CD4-positive, alpha-beta T cell treated with Interferon gamma for 1 hour (primary cell): Measurements from ENCODE around the gene ITPR3.

Source experiments
- DNase-seq: peaks from one replicate; pipeline ENCODE4 v3.0.0-alpha.2; 2020

The ITPR3 gene

GRCh38 chr6:33689148-33689494, 68.0 kb downstream of the ITPR3 start:
- no peak for DNase-seq

DNA sequence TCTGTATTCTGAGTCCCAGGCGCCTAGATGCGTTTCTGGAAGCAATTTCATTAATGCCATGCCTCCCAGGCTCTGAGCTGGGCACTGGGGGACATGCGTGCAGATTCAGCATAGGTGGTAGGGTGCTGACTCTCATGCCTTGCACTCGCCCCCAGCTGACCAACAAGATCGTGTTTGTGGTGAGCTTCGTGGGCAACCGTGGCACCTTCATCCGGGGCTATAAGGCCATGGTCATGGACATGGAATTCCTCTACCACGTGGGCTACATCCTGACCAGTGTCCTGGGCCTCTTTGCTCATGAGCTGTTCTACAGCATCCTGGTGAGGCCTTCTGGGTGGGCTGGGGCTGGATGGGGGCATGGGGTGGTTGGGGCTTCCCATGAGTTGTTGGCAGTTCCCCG, 68.8 kb downstream of the ITPR3 start:
- no peak for DNase-seq

- DNase-seq = no peak
Observed at GRCh38 chr6:33690766-33691165, 69.6 kb downstream of the ITPR3 start.

- DNase-seq = no peak
Observed at GRCh38 chr6:33691456-33692077, 70.4 kb downstream of the ITPR3 start.

DNA sequence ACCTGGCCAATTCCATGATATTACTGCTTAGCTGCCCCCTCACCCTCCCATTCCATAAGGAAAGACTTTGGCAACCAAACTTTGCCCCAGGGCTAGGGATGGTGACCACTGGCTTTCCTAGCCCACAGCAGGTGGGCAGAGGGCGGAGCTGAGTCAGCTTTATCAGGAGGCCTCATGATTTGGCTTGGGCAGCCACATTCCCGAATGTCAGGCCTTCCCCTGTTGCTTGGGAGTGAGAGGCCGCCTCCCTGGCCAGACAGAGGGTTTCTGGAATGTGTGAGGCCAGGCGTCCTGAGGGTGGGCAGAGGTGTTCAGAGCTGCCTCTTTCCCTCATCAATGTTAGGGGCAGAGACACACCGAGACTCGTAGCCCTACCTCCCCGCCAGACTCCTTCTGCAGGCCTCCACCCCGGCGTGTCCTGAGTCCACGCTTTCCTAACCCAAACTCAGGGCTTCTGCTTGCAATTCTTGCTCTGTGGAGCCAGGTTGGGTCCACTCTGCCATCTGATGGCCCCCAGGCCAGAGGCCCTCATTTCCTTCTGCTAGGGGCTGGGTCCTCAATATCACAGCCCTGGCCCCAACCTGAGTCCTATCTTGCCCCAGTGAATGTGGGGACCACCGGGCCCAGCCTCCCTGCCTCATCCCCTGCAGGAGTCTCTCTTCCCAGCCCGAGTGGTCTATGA, 71.1 kb downstream of the ITPR3 start:
- no peak for DNase-seq

DNA sequence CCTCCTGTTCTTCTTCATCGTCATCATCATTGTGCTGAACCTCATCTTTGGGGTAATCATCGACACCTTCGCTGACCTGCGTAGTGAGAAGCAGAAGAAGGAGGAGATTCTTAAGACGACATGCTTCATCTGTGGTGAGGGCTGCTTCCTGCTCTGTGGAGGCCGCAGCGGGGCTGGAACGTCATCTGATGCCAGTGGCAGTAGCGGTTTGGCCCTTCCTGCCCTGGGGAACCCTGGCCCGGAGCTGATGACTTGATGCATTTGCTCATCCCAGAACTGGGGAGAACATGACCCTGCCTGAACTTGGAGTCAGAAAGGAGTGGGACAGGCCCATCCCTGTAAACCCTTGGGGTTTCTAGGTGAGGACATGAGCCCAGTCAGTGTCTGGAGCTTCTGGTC, 71.6 kb downstream of the ITPR3 start:
- DNase-seq = peak; percentile 74

- DNase-seq = no peak
Observed at GRCh38 chr6:33693186-33694105, 72.3 kb downstream of the ITPR3 start.

- peak; percentile 60 for DNase-seq
Observed at GRCh38 chr6:33694401-33694931, 73.3 kb downstream of the ITPR3 start.

- no peak for DNase-seq
Observed at GRCh38 chr6:33694977-33695376, 73.9 kb downstream of the ITPR3 start.

GRCh38 chr6:33695451-33695887, 74.3 kb downstream of the ITPR3 start:
- DNase-seq = no peak

DNA sequence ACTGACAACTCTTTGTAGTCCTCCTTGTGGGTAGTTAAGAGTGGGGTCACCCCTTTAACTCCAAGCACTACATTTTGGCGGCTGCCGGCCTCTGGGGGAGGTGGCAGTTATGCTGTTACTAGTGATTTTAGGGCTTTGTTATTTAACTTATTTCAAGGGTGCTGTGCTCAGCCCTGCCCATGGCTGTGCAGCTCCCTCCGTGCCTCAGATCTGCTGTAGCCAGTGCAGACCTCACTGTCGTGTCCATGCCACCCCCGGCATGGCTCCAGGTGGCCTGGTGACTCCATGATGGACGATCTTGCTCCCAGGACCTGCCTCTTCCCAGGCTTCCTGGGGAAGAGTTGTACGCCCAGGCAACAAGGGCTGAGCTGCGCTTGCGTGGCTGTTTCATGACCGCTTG, 75.0 kb downstream of the ITPR3 start:
- DNase-seq = no peak

DNA sequence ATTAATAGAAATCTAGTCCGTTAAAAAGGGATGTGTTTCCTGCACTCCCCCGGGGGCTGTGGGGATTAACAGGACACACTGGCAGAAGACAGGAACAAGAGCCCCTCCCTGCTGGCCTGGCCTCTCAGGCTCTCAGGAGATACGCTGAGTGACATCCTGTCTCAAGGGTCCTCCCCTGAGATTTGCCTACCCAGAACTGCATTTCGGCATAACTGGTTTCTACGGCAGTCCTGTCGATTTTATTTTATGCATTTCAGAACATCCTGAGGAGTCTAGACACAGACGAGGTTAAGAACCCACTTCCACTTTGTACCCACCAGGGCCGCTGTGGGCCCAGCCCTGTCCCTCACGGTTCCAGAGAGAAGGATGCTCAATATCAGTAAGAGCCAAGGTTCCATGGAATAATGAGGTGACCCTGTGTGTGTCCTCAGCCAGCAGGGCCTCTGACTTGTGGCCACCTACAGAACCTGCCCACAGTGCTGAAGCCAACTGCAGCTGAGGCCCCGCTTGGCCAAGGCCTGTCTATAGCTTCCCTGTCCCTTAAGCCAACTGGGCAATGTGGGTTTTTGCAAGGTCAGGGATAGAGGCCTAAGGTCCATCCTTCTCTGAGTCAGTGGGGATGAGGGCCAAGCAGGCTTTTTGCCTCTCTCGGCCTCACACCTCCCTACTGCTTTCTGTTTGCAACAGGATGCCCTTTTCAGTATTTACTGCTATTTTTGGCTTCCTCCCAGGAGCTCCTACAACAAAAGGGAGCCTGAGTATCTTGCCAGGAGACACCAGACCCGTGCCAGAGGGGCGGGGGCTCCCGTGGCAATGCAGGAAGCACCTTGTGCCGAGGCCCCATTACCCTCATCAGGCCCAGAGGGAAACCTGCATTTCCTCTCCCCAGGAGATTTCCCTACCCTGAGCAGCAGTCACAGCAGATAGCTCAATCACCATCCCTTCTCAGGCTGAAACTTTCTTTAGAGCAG, 75.7 kb downstream of the ITPR3 start:
- peak; percentile 46 for DNase-seq

DNA sequence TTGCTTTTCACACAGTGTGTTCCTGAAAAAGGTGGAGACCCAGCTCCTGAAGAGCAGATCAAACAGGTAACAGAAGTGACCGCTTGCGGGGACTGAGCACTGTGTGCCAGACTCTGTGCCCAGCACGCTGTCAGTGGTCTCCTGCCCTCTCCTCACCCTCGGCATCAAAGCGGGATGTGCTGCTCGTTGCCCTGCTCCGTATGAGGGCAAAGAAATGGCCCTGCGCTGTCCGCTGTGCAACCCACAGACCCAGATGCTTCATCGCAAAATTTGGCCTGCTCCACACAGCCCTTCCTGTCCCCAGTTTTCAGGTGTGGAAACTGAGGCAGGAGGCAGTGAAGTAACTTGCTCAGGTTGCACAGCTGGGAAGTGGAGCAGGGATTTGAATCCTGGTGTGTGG, 76.7 kb downstream of the ITPR3 start:
- no peak for DNase-seq

GRCh38 chr6:33698494-33698893, 77.4 kb downstream of the ITPR3 start:
- DNase-seq = no peak

DNA sequence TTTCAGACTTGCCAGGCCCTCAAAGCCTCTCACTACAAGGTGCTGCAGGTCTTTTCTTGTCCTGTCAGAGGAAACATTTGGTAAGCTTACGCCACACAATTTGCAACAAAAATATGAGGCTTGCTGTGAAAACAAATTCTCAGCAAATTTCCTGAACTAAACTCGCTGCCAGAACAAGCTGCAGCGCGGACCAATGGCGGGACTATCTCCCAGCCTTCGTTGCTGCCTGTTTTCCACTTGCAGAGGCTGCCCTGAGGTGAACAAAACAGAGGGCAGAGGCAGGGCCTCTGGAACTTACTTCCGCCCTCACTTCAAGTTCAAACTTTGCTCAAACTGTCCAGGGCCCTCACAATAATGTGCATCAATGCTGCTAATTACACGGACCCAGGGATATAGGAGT, 78.0 kb downstream of the ITPR3 start:
- DNase-seq = no peak

DNA sequence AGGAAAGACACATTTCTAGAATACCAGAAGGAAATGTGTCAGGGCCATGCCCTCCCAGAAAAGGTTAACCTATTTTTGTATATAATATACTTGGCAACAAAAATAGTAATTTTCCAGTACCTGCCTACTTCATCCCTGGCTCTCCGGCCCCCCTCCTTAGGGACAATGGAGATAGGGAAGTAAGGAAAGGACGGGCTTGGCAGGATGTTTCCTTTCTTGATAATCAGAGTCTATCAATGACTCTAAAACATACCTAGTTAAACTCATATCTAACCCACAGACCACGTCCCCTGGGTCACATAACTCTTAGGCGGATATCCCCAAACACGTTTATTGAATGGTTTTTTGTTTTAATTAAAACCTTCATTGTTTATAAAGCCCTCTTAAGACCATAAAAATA, 78.6 kb downstream of the ITPR3 start:
- no peak for DNase-seq

DNA sequence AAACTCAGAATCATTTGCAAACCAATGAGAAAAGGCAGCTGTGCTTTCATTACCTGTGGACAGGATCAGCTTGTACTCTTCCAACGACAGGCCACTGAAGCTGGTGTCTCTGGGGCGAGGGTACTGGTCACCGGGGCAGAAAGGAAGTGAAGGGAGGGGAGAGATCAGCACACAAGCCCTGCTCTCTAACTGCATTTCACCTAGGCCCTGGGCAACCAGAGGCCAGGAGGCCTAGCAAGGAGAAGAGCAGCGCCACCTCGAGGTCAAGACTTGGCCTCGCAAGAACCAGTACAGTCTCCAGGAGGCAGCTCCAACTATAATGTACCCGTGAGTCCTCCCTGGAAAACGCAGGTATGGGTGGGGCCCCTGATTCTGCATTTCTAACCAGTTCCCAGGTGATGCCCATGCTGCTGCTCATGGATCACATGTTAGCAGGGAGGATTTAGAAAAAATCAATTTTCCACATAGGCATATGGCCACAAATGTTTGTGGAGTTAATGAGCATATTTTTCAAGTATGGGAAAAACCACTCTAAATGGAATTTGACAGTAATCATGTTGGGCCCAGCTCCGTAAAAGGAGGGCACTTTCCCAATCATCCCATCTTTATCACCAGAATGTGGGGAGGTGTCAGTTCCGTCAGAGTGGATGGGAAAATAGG, 79.4 kb downstream of the ITPR3 start:
- peak; percentile 72 for DNase-seq

DNA sequence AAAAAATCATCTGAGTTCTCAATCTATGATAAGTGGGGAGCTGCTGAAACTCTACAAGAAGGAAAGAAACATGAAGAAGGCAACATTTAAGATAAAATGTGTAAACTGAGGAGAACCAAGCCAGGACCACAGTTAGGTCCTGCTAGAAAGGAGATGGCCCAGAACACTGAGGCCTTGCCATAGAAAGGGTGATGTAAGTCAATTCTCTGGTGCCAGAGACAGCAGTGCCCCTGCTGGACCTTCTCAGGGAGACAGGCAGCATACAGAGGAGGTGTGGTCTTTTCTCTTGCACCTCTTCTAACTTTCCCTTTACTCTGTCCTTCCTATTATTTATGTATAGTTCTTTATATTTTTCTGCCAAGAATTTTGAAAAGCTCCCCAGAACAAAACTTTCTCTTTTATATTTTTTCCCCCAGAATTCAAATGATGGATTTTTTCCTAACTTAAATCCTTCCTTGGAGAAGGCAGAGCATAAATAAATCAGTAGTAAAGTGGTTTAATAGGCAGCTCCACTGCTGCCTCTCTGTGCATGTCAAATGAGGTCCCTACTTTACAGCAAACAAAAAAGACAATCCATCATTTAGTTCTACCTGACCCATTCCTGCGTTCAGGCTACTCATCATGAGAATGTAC, 81.3 kb downstream of the ITPR3 start:
- peak; percentile 39 for DNase-seq

DNA sequence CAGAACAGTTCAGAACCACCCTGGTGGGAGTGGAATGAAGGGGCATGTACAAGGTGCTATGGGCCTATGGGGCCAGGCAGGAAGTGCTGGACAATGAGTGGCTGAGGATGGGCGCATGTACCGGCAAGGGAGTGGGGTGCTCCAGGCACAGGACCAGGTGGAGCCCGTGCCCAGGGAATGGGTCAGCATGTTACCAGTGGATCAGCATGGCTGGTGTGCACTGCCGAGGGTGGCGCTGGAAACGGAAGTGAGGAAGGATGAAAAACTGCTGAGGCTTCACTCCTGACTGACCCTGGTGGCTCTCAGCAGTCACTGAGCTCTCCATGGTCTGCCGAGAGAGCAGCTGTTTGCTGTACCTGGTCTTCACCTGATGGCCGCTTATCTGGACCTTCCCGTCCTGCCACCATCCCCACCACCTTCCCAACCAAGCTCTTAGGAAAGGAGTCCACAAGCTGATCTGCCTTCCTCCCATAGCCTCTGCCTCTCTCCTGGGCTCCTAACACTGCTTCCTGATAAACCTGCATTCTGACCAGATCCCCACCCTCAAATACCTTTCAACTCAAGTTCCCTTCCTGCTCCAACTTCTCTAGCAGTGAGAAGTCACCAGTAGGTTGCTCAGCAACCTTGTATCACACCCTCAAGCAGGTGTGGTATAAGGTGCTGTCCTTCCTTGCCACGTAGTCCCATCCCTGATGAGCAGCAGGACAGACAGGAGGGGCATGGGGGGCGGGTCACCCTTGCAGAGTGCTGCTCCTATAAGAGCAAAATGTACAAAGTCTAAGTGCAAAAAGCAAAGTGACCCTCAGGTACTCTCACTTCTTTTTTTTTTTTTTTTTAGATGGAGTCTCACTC, 83.3 kb downstream of the ITPR3 start:
- DNase-seq = no peak

DNA sequence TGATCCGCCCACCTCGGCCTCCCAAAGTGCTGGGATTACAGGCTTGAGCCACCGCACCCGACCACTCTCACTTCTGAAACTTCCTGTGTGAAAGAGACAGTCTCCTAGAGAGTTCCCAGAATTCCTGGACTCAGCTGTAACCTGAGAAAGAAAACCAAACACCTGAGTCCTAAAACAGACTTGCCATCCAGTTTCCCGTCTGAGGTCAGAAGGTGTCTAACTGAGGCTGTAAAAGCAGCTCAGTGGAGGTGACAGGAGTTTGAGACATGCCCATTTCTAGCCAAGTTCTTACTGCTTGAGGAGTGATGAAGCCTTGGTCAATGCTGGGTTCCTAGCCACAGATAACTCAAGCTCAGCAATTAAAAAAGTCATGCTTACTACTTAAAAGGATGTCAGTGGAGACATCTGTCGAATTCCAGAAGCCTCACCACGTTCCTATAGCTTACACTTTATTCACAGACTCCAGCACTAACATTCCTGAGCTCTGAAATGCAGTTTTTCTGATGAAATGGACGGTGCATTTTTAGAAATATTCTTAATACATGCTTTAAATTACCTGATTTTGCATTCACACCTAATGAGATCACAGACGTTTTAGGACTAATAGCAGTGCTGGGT, 84.3 kb downstream of the ITPR3 start:
- no peak for DNase-seq
